B cell (primary cell): Measurements from ENCODE around the gene HOXC9.
A peak's percentile ranks its signal among the peaks of the same experiment; 100 is the strongest.

Experiments used
- CTCF ChIP-seq: fragments of 200-600 bp; IDR thresholded peaks from one replicate; pipeline ENCODE4 v1.8.0; 2022; ENCODE audit warnings: antibody characterized with exemption, mild to moderate bottlenecking
- EZH2 ChIP-seq: IDR thresholded peaks from 2 replicates; pipeline ENCODE4 v1.6.1; 2012; ENCODE audit warnings: borderline replicate concordance, low read depth, mild to moderate bottlenecking, moderate library complexity, low read length; ENCODE audit not compliant: insufficient read depth, poor library complexity, severe bottlenecking

DNA sequence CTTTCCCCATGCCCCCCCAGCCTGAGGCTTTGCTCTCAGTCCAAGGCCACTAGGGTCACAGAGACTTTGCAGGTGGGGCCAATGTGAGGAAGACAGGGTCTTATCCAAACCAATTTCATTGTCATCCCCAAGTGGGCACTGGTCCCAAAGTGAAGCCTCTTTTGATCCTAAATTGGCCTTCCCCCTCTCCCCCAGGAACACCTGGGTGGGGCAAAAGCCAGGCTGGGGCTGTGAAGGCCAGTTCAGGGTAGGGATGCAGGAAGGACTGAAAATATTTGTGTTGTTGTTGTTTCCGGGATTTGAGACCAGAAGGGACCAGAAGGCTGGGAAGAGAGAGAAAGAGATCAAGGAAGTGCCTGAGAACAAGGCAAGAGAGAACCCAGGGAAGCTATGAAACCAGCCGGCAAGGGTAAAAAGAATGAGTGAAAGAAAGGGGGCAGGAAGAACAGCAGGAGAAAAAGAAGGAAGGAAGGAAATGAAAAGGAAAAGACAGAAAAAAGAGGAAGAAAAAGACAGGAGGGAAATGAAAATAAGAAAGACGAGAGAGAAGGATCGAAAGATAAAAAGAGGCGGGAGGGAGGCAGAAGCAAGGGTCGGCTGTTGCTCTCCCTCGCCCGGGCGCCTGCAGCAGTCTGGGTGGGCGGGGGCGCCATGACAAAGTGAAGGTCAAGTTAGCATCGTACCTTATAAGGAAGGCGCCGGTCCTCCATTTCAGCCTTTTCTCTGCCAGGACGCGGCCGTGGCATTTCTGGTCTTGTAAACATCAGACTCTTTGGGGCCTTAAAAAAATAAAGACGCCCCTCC lies 34.5 kb upstream of the HOXC9 start:
- TF ChIP-seq CTCF, result no peak
- TF ChIP-seq EZH2, result peak; percentile 22
